ENCODE results near the gene PRM1. TPM values are rescaled to one million over a fixed set of nuclear protein-coding genes. Genes with fewer than 3 reads are reported as not detected.
A peak's percentile ranks its signal among the peaks of the same experiment; 100 is the strongest.

The PRM1 gene
- total RNA-seq, 1 donor from 2014 or later: not detected

DNA sequence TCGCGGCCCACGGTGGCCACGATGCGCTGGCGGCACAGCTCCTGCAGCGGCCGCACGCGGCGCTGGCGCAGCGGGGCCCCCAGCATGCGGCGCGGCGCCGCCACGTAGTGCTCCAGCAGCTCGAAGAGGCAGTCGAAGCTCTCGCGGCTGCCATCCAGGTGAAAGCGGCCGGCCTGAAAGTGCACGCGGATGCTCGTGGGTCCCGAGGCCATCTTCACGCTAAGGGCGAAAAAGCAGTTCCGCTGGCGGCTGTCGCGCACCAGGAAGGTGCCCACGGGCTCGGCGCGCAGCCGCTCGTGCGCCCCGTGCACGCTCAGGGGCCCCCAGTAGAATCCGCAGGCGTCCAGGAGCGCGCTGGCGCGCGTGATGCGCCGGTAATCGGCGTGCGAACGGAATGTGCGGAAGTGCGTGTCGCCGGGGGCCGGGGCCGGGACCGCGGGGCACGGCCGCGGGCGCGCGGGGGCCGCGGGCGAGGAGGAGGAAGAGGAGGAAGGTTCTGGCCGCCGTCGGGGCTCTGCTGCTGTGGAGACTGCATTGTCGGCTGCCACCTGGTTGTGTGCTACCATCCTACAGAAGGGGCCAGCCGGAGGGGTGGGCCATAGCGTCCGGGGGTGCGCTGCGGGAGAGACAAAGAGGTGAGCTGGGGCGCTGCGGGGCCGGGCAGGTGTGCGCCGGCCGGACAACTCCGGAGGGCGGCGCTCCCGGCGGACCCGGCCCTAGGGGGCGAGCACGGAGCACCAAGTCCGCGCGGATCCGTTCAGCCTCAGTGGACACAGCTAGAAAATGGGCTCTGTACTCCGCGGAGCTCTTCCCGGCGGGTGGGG lies 26.0 kb downstream of the PRM1 start:
- DNase-seq (ENCODE audit: low spot score): peak; percentile 54

DNA sequence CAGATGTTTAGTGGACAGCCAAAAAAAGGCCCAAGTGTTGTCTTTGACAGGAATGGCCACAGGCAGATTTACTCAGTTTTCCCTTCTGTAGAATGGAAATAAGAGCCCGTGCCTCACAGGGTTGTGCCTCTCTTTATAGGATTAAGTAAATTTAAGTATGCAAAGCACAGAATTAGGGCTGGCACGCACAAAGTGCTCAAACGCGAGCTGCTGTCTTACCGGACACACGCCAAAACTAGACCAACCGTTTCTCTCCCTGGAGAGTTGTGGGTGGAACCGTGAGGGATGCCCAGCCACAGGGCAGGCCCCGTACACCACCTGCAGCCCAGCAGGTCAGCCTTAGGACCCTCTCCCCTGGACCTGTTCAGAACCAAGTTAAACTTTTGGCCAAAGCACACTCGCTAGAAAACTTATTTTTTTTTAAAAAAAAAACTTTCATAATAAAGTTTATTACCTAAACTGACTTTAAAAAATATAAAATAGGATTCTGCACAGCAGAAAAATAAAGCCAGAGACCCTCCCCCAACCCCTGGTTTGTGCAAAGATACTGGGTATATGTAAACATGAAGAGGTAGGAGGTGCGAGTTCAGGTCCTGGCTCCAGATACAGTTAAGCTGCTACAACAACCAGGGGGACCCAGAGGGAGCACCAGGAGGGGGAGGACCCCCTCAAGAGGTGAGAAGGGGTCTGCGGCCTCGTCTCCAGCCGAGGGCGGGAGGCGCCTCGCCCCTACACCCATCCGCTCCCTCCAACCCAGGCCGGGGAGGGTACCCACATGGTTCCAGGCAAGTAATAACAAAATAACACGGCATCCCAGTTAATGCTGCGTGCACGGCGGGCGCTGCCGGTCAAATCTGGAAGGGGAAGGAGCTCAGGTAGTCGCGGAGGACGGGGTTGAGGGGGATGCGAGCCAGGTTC lies 26.9 kb downstream of the PRM1 start:
- DNase-seq (ENCODE audit: low spot score): no peak

DNA sequence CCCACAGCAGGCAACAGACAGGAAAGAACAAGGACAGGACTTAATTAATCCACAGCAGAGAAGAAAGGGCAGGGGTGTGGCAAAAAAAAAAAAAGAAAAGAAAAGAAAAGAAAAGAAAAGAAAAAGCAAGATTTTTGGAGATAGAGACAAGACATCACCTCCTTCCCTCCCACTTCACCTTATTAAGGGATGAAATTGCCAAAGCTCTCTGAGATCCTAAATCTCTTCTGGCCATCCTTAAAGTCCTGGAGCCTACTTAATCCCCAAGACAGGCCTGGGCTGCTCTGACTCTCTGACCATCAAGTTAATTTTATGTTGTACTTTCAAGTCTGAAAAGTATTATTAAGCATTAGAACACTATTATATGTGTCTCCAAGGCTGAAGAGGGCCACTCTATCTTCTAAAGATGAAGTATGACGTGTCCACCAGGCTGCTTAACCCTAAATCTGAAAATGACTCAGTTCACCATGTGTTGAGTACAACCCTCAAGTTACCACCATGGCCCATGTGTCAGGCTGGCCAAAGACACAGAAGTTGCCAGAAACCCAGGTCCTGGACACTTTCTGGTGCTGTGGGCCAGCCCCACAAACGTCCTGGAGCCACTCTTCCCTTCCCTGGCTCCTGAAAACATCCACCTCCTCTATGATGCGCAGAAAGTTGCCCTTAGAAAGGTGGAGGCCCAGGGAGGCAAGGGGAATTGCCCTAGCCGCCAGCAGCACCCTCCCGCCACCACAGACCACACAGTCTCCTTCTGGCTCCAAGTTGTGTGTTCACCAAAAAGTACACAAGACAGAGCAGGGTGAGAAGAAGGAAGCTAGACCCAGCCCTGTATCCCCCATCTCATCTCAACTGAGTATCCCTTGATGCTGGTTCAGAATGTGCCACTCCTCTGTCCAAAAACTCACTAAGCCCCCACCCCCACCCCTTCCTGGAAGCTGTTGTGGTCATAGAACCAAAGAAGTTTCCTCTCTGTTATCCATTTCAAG lies 27.8 kb downstream of the PRM1 start:
- peak; percentile 58 for DNase-seq (ENCODE audit: low spot score)

DNA sequence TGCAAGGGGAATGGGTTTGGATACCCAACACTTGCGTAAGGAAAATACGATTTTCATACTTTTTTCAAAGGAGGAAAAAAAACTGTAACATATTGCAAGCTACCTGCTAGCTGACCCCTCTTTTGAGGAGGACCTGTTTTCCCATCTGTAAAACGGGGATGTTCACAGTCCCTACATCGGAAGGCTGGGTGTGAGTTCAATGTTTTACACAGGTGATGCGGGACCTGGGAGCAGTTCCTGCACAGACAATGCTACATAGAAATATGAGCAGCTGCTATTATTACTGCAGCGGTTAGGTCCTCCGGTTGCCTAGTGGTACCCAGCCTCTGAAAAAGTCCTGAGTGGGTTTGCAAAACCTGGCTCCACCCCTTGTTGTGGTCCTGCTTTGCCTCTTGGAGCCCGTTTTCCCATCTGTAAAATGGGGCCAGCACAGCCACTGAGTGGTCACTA lies 28.6 kb downstream of the PRM1 start:
- DNase-seq (ENCODE audit: low spot score): no peak

DNA sequence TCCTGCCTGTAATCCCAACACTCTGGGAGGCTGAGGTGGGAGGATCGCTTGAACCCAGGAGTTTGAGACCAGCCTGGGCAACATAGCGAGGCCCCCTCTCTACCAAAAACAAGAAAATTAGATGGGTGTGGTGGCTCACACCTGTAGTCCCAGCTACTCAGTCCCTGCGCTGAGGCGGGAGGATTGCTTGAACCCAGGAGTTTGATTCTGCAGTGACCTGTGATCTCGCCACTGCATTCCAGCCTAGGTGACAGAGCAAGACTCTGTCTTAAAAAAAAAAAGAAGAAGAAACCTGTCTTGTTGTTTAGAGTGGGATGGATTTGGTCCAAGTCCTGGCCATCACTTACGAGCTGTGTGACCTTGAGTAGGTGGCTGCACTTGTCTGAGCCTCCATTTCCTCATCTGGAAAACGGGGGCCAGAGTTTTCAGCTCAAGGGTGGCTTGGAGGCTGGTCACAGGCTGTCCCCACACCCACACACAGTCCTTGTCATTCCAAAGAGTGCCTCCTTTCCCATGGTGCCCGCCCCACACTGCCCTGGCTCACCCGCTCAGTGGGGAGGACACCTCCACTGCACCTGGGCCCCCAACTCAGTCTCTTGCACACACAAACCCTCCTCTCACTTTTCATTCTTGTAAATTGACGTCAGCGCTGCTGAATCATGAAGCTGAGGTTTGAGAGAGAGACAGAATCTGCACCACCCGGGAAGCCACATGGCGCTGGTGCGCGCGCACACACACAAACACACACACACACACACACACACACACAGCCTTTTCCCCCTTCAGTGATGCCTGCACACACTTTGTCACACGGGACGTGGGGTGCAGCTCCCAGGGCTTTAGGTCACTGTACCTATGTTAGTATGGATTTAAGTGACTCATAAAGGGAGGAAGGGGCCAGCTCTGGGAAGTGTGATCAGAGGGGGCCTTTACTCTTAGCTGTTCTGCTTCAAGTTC lies 29.3 kb downstream of the PRM1 start:
- DNase-seq (ENCODE audit: low spot score): no peak

DNA sequence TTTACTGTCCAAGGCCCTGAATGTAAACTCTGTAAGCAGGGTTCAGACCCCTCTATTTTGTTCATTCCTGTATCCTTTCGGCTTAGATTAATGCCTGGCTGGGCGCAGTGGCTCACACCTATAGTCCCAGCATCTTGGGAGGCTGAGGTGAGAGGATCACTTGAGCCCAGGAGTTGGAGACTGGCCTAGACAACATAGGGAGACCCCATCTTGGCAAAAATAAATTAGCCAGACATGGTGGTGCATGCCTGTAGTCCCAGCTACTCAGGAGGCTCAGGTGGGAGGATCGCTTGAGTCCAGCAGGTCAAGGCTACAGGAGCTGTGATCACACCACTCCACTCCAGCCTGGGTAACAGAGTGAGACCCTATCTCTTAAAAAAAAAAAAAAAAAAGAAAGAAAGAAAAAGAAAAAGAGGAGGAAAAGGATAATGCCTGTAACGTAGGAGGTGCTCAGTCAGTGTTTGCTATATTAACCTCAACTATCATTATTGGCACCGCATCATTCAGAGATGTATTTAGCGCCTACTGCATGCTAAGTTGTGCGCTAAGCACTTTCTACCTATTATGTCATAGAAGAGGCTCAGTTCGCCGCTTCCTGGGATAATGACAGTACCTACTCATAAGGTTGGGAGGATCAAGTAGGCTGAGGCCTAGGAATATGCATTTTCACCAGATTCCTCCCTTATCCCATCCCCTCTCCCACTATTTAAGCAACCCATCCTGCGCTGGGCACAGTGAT lies 30.2 kb downstream of the PRM1 start:
- DNase-seq (ENCODE audit: low spot score): no peak

DNA sequence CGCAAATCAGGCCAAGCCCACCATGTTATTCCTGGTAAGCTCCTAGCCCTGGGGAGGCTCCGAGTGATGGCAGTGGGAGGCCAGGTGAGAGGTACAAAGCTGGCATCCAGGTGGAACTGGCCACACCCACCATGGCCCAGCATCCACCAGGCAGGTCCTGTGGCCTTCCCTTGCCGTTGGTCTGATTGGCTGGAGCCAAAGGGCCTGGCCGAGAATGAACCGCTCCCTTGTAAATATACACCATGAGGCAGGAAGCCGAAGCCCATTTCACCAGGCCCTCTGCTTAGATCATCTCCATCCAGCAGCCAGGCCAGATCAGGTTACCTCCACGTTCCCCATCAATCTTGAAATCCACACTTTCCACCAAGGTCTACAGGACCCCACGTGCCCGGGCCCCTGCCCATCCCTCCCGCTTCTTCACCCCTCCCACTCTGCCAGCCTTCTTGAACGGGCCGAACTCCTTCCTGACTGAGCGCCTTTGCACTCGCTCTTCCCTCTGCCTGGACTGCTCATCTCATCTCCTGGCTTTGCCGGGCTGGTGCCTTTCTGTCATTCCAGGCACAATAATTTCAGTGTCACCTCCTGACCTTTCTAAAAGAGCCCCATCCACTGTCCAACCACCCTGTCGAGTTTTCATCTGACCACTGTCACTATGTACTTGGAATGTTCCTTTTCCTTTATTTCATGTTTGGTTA lies 30.9 kb downstream of the PRM1 start:
- DNase-seq (ENCODE audit: low spot score): no peak

DNA sequence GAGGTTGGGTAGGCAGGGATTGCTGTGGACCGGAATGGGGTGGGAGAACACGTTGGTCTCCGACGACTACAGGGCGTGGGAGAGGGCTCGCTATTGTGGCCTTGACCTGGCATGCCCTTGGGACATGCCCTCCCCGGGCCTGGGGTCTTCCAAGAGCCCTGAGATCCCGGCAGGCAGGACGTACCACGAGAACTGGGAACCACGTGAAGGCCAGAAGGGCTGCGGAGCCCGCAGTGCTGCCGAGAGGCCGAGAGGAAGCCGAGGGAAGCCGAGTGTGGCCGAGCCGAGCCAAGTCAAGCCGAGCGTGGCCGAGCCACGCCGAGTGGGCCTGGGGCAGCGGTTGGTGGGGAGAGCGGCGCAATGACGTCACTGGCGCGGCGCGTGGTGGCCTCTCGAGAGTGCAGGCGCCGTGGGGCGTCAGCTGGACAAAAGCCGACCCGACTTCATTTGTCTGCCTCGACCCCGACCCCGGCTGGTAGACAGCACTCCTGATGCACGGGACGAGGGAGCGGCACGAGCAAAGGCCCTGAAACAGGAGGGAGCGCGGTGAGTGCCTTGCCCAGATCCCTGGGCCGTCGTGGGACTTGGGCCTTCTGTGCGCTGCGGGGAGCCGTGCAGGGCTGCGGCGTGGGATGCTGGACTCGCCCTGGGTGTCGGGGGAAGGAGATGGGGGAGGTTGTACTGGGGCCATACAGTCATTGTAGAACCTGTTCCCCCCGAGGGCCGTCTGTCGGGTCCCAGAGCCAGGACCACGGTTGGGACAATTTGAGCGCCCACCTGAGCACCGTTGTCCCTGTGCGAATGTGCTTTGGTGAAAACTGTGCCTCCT lies 31.7 kb downstream of the PRM1 start:
- DNase-seq (ENCODE audit: low spot score): no peak

DNA sequence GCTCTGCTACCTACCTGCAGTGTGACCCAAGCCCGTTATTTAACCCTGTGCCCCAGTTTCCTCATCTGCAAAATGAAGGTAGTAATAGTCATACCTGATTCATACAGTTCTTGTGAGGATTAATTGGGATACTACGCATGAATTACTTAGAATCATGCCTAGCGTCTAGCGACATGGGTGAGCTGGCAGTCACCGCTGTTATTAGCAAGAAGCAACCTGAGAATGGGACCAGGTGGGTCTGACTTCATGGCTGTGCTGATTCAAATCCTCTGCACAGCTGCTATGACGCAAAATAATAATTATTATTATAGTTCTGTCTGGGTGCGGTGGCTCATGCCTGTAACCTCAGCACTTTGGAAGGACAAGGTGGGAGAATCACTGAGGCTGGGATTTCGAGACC lies 33.0 kb downstream of the PRM1 start:
- DNase-seq (ENCODE audit: low spot score): no peak

DNA sequence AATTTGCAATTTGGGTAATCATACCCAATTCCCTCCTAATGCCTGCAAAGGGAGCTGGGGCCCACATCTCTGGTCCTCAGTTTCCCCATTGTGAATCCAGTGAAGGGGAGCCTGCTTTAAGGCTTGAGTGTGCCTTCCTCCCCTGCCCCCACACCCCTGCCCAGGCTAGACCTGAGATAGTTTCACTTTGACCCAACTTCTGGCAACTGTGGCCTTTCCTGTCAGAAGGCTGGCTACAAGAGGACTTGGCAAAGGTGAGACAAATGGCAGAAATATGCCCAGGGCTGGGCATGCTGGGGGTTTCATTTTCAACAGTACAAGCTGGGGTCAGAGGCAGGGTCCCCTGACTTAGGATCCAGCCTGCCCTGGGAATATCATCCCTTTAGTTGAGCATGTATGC lies 35.1 kb downstream of the PRM1 start:
- DNase-seq (ENCODE audit: low spot score): no peak

DNA sequence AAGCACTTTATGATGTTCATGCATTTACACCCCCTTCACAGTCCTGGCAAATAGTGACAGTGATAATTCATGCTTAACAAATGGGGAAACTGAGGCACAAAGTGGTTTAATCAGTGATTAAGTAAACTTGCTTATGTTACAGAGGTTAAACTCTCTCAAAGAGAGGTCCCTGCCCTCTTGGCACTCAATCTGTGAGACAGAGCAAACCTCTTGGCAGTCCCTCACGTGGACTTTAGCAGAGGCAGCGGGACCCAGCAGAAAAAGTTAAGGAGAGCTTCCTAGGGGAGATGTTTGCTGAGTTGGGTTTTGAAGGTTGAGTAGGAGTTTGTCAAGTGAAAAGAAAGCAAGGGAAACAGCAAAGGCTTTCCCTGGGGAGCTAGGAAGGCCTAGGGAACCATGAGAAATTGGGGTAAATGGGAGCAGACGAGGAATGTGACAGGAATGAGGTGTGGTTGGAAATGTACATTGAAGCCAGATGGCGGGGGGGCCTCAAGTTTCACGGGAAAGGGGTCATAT lies 35.9 kb downstream of the PRM1 start:
- DNase-seq (ENCODE audit: low spot score): no peak

DNA sequence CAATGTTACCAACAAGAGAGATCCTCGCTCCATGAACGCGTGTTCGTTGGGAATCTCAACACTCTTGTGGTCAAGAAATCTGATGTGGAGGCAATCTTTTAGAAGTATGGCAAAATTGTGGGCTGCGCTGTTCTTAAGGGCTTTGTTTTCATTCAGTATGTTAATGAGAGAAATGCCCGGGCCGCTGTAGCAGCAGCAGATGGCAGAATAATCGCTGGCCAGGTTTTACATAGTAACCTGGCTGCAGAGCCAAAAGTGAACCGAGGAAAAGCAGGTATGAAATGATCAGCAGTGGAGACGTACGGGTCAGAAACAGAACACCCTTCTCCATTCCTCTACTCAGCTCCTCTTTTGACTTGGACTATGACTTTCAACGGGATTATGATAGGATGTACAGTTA lies 38.5 kb downstream of the PRM1 start:
- DNase-seq (ENCODE audit: low spot score): no peak

DNA sequence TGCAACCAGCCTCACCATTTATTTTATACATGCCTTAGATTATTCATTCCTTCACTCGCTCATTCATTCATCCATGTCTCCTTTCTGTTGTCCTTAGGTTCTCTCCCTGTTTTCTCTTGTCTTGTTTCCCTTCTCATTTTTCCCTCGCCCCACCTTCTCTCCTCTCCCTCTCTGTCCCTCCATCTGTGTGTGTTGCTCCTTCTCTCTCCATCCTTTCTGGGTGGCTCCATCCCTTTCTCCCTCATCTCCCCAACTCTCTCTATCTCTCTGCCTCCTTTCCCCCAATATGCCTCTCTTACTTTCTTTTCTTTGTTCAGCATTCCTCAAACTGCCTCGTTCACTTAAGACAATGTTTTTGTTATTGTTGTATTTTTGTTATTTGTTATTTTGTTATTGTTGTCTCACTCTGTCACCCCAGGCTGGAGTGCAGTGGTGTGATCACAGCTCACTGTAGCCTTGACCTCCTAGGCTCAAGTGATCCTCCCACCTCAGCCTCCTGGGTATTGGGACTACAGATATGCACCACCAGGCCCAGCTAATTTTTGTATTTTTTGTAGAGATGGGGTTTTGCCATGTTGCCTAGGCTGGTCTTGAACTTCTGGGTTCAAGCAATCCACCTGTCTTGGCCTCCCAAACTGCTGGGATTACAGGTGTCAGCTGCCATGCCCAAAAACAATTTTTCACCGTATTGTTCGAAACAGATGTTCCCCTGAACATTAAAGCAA lies 39.5 kb downstream of the PRM1 start:
- DNase-seq (ENCODE audit: low spot score): no peak

DNA sequence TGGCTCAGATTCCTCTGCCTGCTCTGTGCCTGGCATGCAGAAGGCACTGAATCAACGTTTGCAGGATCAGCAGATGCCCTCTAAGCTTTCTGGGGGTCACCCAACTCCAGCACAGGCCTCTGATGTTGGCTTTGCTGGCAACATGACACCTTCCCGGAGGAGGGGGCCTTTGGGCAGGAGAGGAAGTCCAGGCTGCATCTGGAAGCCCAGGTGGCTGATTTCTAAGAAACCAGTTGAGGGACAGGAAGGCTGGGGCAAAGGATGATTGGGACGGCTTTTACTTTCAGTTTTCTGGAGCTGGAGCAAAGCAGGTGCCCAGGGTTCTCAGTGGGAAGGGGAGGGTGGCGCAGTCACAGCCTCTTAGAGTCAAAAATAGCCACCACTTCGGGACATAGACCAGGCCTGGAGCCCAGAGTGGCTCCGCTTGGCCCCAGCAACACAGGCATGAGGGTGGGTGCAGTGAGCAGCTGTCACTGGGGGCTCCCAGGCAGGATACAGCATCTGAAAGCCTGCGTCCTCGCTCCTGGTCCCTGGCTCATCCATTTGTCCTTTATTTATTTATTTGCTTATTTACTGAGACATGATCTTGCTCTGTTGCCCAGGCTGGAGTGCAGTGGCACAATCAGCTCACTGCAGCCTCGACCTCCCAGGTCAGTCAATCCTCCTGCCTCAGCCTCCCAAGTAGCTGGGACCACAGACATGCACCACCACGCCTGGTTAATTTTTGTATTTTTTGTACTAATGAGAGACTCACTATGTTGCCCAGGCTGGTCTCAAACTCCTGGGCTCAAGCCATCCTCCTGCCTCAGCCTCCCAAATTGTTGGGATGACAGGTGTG lies 40.3 kb downstream of the PRM1 start:
- DNase-seq (ENCODE audit: low spot score): no peak

DNA sequence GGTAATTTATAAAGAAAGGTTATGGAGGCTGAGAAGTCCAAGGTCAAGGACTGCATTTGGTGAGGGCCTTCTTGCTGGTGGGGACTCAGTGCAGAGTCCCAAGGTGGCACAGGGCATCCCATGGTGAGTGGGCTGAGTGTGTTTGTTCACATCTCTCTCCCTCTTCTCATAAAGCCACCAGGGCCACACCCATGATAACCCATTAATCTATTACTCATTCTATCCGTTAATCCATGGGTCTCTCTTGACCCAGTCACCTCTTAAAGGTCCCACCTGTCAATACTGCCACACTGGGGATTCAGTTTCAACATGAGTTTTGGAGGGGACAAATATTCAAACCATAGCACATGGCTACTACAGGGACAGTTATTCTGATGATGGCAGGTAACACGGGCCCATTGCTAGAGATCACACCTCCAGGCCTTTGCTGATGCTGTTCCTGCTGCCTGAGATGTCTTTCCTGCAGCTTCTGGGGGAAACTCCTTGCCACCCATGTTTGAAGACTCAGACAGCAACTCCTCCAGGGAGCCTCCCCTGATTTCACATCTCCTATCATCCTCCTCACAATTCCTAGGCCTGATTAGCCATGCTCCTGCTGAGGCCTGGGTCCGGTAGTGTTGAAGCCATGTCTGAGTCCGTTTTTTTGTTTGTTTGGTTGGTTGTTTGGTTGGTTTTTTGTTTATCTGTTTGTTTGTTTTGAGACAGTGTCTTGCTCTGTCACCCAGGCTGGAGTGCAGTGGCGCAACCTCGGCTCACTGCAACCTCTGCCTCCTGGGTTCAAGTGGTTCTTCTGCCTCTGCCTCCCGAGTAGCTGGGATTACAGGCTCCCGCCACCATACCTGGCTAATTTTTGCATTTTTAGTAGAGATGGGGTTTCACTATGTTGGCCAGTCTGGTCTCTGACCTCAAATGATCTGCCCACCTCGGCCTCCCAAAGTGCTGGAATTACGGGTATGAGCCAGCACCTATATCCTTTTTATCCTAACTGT lies 41.2 kb downstream of the PRM1 start:
- DNase-seq (ENCODE audit: low spot score): no peak
